ENCODE measurements around the gene C14orf119. TPM values are rescaled to one million over a fixed set of nuclear protein-coding genes. Genes with fewer than 3 reads are reported as not detected.
A peak's percentile ranks its signal among the peaks of the same experiment; 100 is the strongest.

Gene C14orf119
- total RNA-seq, 1 experiment from 2014 or later, result 81.3 TPM

DNA sequence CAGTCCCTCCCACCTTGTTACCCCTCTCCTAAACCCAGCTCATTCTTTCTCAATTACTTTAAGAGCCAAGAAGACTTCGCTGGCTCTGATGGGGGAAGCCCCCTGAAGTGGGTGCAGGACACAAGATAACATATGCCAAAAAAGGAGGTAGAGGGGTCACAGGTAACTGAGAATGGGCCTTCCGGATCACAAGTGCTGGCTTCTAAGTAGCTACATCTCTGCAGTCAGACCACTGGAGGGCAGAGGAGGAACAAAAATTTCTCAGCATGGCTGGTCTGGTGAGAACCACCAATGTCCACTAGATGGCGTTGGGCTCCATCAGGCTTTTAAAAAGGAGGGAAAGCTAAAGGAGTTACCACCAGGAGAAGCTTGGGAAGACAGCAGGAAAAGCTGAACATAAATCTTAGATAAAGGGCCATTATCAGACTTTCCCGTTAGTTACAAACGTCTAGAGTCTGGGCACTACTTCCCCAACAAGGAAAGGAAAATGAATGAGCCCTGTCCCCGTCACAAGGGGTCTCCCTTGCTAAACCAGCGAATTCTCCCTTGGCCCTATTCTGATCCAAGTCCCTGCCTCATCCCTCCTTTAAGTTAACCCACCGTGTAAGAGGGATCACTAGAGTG is 26.4 kb upstream of the C14orf119 start:
- Mint-ChIP-seq H3K4me3 (peak overlapping the region; percentile 48), H3K9me3 (no peaks in the 10 kb centered on the region), H3K27ac (peak overlapping the region; percentile 71; the same call in 1 of the 2 replicates), H3K36me3 (peaks cover 73% of the 10 kb centered on the region), H3K27me3 (ENCODE audit: low read depth) (no peaks in the 10 kb centered on the region), H3K4me1 (peaks cover 38% of the 10 kb centered on the region)
- DNase-seq (ENCODE audit: low spot score) (peak; percentile 86), ATAC-seq (peak; percentile 70)
- ChIA-PET POLR2A (interaction anchor here (0.6 to 2.0 kb wide), 7 partner anchors 10 to 1515 kb away, joined by 3 to 12 read pairs (median 5); partner anchors contain the start of genes ACIN1 and C14orf119), CTCF (interaction anchor here (0.5 to 2.2 kb wide), 100 partner anchors 9 to 1353 kb away, joined by 3 to 160 read pairs (median 5); partner anchors contain the start of genes ACIN1, AJUBA, BCL2L2 and C14orf119)
- TF ChIP-seq AFF4 (CRISPR knock-in tag; IDR thresholded peaks at IDR 0.05; ENCODE audit: borderline replicate concordance) (no peak), CTCF (IDR thresholded peaks at IDR 0.05) (peak; percentile 74), MXD4 (CRISPR knock-in tag; IDR thresholded peaks at IDR 0.05; ENCODE audit: borderline replicate concordance) (no peak), HMGXB4 (CRISPR knock-in tag; IDR thresholded peaks at IDR 0.05) (peak; percentile 54; the same call in 1 of the 2 replicates), GABPB1 (CRISPR knock-in tag; IDR thresholded peaks at IDR 0.05) (peak; percentile 13; the same call in 1 of the 2 replicates), TP53 (CRISPR knock-in tag; IDR thresholded peaks at IDR 0.05) (no peak), ZNF671 (CRISPR knock-in tag; IDR thresholded peaks at IDR 0.05) (no peak)
- TF ChIP-seq, protein P1, sequence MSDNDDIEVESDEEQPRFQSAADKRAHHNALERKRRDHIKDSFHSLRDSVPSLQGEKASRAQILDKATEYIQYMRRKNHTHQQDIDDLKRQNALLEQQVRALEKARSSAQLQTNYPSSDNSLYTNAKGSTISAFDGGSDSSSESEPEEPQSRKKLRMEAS (CRISPR knock-in tag; IDR thresholded peaks at IDR 0.05), result 0 out of 2 replicates have a peak, but pooled peaks have one; percentile 41

DNA sequence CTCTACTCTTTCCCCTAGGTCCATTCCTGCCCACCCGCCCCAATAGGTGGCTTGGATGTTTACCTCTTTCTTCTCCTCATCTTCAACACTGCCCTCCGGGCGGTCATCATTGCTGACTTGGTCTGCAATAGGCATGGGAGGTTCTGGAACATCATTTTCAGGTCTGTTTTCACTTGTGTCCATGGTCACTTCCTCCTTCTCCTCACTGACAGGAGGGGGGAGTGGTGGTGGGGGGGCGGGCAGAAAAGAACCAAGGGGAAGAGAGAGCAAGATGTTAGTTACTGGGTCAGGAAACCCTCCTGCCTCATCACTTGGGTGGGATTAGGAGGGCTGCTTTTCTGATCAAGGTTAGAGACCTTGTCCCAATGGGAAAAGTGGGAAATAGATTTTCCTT is 25.9 kb upstream of the C14orf119 start:
- ChIA-PET CTCF (interaction anchor here (0.6 to 4.6 kb wide), 91 partner anchors 8 to 399 kb away, joined by 3 to 160 read pairs (median 6); partner anchors contain the start of genes ACIN1, AJUBA, BCL2L2 and C14orf119), POLR2A (interaction anchor here (0.6 to 2.0 kb wide), 4 partner anchors 11 to 1515 kb away, joined by 3 to 12 read pairs (median 8); partner anchors contain the start of genes ACIN1 and C14orf119)
- ATAC-seq (no peak), DNase-seq (ENCODE audit: low spot score) (no peak)
- peak overlapping the region; percentile 71 for H3K27ac Mint-ChIP-seq
- peaks cover 71% of the 10 kb centered on the region for H3K36me3 Mint-ChIP-seq
- no peaks in the 10 kb centered on the region for H3K9me3 Mint-ChIP-seq
- H3K4me1 Mint-ChIP-seq, result peaks cover 38% of the 10 kb centered on the region
- no peaks in the 10 kb centered on the region for H3K27me3 Mint-ChIP-seq (ENCODE audit: low read depth)
- TF ChIP-seq, protein P2, sequence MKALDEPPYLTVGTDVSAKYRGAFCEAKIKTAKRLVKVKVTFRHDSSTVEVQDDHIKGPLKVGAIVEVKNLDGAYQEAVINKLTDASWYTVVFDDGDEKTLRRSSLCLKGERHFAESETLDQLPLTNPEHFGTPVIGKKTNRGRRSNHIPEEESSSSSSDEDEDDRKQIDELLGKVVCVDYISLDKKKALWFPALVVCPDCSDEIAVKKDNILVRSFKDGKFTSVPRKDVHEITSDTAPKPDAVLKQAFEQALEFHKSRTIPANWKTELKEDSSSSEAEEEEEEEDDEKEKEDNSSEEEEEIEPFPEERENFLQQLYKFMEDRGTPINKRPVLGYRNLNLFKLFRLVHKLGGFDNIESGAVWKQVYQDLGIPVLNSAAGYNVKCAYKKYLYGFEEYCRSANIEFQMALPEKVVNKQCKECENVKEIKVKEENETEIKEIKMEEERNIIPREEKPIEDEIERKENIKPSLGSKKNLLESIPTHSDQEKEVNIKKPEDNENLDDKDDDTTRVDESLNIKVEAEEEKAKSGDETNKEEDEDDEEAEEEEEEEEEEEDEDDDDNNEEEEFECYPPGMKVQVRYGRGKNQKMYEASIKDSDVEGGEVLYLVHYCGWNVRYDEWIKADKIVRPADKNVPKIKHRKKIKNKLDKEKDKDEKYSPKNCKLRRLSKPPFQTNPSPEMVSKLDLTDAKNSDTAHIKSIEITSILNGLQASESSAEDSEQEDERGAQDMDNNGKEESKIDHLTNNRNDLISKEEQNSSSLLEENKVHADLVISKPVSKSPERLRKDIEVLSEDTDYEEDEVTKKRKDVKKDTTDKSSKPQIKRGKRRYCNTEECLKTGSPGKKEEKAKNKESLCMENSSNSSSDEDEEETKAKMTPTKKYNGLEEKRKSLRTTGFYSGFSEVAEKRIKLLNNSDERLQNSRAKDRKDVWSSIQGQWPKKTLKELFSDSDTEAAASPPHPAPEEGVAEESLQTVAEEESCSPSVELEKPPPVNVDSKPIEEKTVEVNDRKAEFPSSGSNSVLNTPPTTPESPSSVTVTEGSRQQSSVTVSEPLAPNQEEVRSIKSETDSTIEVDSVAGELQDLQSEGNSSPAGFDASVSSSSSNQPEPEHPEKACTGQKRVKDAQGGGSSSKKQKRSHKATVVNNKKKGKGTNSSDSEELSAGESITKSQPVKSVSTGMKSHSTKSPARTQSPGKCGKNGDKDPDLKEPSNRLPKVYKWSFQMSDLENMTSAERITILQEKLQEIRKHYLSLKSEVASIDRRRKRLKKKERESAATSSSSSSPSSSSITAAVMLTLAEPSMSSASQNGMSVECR (CRISPR knock-in tag; IDR thresholded peaks at IDR 0.05; ENCODE audit: borderline replicate concordance), result no peak
- TF ChIP-seq ZNF416 (CRISPR knock-in tag; IDR thresholded peaks at IDR 0.05) (no peak), HMGXB4 (CRISPR knock-in tag; IDR thresholded peaks at IDR 0.05) (no peak)
- H3K4me3 Mint-ChIP-seq, result peak overlapping the region; percentile 95

All from WTC11 (cell line).